Hippocampal formation (tissue), 2 donors: ENCODE results near the gene IFT27.
"Not testable (repeated sequence)": the region's sequence is repeated elsewhere in the genome, so short reads cannot be mapped to it uniquely, and the experiment has no call there.

Source experiments
- DNase-seq, 2 donors: peaks; one replicate each; lab custom pipeline; 2025; lab: John Stamatoyannopoulos, UW

Gene IFT27

GRCh38 chr22:36743591-36744412 is 32.1 kb downstream of the IFT27 start:
- DNase-seq, result no peak

DNA sequence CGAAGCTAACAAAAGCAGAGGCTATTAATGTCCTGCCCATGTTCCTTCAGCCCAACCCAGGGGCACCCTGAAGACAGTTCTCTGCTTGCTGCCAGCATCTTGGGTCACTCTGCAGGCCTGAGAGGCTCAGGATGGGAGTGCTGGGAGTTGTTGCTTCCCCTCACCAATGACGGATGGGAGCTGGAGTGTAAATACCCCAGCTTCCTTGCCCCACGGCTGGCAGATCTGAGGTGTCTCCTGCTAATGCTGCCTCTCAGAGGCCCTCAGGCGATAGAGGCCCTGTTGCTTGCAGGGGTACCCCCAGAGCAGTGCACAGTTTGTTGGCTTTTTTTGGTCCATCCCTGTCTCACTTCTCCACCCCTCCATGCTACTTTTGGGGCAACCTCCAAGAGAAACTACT is 32.9 kb downstream of the IFT27 start:
- no peak for DNase-seq

DNA sequence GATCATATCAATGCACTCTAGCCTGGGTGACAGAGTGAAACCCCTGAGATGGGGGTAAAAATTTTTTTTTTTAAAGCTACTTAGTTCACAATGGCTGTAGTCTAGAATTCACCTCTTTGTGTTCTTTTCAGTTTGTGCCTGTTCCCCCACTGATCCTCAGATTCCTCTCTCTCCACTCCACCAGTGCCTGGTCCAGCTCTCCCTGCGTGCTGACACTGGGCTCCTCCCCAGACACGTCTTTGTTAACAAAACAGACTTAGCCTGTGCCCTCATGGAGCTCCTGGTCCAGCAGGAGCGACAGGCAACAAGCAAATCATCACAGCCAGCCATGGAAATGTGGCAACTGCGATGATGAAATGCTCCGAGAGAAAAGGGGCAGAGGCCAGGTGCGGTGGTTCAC is 34.0 kb downstream of the IFT27 start:
- DNase-seq, result no peak

DNA sequence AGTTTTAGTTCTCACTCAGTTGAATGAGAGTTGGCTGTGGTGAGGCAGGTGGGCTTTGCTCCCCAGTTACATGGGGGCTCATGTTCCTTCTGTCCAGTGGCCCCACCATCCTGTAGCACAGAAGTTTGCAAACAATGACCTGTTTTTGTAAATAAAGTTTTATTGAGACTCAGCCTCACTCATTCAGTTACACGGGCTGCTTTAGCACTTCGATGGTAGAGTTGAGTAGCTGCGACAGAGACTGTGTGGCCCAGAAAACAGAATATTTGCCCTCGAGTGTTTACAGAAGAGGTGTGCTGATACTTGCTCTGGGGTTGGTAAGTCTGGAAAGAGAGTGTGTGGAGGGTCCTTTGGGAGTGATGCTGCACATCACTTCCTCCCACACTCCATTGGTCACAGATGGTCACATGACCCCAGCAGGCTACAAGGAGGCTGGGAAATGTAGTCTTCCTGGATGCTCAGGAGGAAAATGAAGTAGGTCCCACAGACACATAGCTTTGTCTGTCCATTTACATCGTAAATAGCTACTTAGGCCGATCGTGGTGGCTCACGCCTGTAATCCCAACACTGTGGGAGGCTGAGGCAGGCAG is 34.6 kb downstream of the IFT27 start:
- no peak for DNase-seq

GRCh38 chr22:36740716-36741115 is 35.2 kb downstream of the IFT27 start:
- no peak for DNase-seq

DNA sequence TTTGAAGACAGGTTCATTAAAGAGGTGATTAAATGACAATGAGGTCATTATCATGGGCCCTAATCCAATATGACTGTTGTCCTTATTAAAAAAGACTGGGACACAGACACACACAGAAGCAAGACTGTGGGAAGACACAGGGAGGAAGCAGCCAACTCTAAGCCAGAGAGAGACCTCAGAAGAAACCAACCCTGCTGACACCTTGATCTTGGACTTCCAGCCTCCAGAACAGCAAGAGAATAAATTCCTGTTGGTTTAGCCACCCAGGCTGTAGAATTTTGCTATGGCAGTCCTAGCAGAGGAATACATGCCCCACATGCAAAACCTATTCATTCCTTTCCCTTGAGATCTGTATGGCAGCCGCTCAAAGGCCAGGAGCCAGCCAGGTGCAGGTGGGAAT is 36.7 kb downstream of the IFT27 start:
- DNase-seq, result no peak

DNA sequence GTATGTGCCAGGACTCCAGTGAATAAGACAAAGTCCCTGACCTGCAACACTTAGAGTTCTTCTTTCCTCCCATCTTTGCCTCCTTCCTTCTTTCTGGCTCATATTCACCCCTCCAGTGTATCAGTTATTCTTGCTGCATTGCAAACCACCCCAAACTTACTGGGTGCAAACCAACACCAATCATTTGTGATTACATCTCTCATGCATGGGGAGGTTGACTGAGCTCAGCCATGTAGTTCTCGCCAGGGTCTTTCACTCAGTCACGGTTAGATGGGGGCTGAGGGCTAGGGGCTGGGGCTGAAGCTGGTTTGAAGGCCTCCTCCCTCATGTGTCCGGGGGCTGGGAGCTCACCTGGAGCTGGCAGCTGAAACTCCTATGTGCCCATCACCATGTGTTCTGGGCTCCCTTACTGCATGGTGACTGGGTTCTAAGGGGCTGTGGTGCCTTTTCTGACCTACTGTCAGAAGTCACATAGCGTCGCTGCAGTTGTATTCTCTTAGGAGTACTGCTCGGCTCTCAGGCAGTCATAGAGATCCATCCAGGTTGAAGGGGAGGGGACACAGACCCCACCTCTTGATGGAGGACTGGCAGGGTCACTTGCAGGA is 37.4 kb downstream of the IFT27 start:
- no peak for DNase-seq

- no peak for DNase-seq
Measured at GRCh38 chr22:36737776-36738175, 38.1 kb downstream of the IFT27 start.

- no peak for DNase-seq
Measured at GRCh38 chr22:36736701-36737320, 39.1 kb downstream of the IFT27 start.

- peak in 1 of 2 donors; percentile 2 for DNase-seq
Measured at GRCh38 chr22:36734171-36735058, 41.5 kb downstream of the IFT27 start.

DNA sequence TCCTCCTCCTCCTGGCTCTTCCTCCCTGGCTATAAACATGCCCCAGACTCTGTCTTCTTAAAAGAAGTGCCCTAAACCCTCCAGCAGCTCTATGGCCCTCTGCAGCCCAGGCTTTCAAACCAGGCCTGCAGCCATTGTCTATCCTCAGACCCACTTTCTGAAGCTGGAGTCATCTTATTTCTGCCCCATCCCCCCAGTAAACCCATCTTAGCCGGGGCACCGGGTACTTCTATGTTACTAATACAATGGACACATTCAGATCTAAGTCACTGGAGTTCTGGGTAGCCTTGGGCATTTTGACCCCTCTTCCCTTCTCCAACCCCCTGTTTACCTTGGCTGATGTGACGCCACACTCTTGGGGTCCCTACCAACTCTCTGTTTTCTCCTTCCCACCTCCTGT is 42.6 kb downstream of the IFT27 start:
- no peak for DNase-seq

- DNase-seq, result no peak
Measured at GRCh38 chr22:36732609-36733008, 43.3 kb downstream of the IFT27 start.

- no peak for DNase-seq
Measured at GRCh38 chr22:36731916-36732315, 44.0 kb downstream of the IFT27 start.

DNA sequence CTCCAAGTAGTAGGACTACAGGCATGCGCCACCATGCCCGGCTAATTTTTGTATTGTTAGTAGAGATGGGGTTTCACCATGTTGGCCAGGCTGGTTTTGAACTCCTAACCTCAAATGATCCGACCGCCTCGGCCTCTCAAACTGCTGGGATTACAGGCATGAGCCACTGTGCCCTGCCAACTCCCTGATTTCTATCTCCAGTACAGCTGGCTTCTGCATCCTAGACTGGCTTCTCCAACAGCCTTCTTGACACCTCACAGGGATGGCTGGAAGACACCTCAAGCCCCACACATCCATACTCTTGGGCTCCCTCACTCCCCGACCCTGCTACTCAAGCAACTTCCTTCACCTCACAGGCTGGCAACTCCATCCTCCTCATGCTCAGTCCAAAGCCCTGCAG is 44.6 kb downstream of the IFT27 start:
- DNase-seq, result not testable (repeated sequence)

GRCh38 chr22:36730176-36730858 is 45.6 kb downstream of the IFT27 start:
- no peak for DNase-seq

GRCh38 chr22:36729321-36729720 is 46.6 kb downstream of the IFT27 start:
- no peak for DNase-seq

DNA sequence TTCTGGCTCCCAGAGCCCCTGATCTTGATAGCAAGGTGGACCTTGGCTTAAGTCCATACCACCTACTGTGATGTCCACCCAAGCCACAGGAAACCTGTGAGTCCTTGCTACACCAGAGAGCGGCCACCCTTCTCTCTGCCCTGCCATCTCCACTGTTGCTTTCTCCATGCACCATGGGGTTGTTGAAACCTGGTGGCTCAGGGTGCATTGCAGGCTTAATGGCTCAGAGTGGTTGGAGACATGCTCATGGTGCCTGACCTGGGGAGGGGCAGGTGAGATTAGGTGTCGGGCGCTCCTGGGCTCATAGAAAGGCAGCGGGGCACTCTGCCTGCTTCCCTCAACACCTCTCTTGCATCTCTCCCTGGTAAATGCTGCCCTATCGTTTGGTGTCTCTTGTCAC is 47.4 kb downstream of the IFT27 start:
- DNase-seq, result no peak

DNA sequence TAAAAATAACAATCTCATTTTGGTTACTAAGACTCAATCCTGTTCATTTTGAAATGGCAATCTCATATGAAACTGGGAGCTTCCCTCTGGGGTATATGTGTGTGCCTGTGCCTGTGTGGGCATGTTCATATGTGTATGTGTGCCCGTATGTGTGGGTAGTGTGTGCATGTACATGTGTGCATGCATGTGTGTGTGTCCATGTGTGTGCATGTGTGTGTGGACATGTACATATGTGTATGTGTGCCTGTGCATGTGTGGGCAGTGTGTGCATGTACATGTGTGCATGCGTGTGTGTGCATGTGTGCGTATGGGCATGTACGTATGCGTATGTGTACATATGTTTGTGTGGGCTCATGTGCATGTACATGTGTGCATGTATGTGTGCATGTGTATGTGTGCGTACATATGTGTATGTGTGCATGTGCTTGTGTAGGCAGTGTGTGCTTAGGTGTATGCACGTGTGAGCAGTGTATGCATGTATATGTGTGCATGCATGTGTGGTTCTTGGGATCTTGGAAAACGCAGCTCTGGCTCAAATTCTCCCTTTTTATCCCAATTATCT is 47.9 kb downstream of the IFT27 start:
- DNase-seq, result no peak

- DNase-seq, result no peak
Measured at GRCh38 chr22:36727110-36727509, 48.8 kb downstream of the IFT27 start.

DNA sequence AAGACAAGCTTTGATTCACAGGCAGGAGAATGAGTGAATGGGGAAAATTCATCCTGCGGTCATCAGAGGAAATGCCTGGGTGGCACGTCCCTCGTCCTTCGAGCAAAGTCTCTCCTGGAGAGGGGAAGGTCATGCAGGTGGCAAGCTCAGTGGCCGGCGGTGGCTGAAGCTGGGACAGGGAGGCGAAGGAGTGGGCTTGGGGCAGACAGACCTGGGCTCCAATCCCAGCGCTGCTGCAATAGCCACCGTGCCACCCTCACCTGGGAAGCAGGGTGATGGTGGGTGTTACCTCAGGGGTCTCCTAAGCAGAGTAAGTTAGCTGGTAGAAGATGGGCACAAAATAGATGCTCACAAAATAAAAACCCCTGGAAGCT is 49.9 kb downstream of the IFT27 start:
- no peak for DNase-seq
